Measurements from ENCODE around the gene PLCB4. TPM values are rescaled to one million over a fixed set of nuclear protein-coding genes. Genes with fewer than 3 reads are reported as not detected.

Gene PLCB4
- total RNA-seq, 1 experiment from 2014 or later: 0.91 TPM

- intact Hi-C loops (cut with micrococcal nuclease): no loop called here
- CTCF ChIA-PET: interaction anchor here (0.6 to 1.1 kb wide), 3 partner anchors 40 to 1272 kb away, joined by 3 to 4 read pairs (median 3); no protein-coding TSS in a partner anchor
These were observed 85.7 kb downstream of the PLCB4 start for GRCh38 chr20:9154464-9155024.

GRCh38 chr20:9156529-9157280 is 87.8 kb downstream of the PLCB4 start:
- H3K4me1 Mint-ChIP-seq (ENCODE audit: insufficient read depth, unreplicated experiment): peaks cover 10% of the 10 kb centered on the region
- intact Hi-C loops (cut with micrococcal nuclease): no loop called here
- ChIA-PET CTCF (interaction anchor here (0.6 to 0.9 kb wide), 6 partner anchors 8 to 256 kb away, joined by 3 to 5 read pairs (median 3); no protein-coding TSS in a partner anchor), POLR2A (interaction anchor here (1.2 to 1.3 kb wide), 2 partner anchors 20 to 27 kb away, joined by 3 to 4 read pairs; no protein-coding TSS in a partner anchor)
- BruUV-seq (replicated peaks): no TSS peak
- H3K9me3 Mint-ChIP-seq (ENCODE audit: unreplicated experiment): peaks cover 17% of the 10 kb centered on the region
- H3K27ac Mint-ChIP-seq (ENCODE audit: low read depth, unreplicated experiment): no peak overlapping the region
- peak; percentile 8 for DNase-seq (ENCODE audit: unreplicated experiment)
- no peaks in the 10 kb centered on the region for H3K27me3 Mint-ChIP-seq (ENCODE audit: insufficient read depth, unreplicated experiment)
- H3K36me3 Mint-ChIP-seq (ENCODE audit: insufficient read depth, unreplicated experiment): no peaks in the 10 kb centered on the region
- no peak overlapping the region for H3K4me3 Mint-ChIP-seq (ENCODE audit: unreplicated experiment)
- no peak for TF ChIP-seq CTCF (IDR thresholded peaks at IDR 0.05; ENCODE audit: unreplicated experiment)

More at GRCh38 chr20:9154464-9155024, 85.7 kb downstream of the PLCB4 start:
- Mint-ChIP-seq H3K27me3 (ENCODE audit: insufficient read depth, unreplicated experiment) (no peaks in the 10 kb centered on the region), H3K4me1 (ENCODE audit: insufficient read depth, unreplicated experiment) (peaks cover 6% of the 10 kb centered on the region), H3K4me3 (ENCODE audit: unreplicated experiment) (no peak overlapping the region), H3K27ac (ENCODE audit: low read depth, unreplicated experiment) (no peak overlapping the region), H3K9me3 (ENCODE audit: unreplicated experiment) (peaks cover 22% of the 10 kb centered on the region), H3K36me3 (ENCODE audit: insufficient read depth, unreplicated experiment) (no peaks in the 10 kb centered on the region)
- no TSS peak for BruUV-seq (replicated peaks)
- no peak for TF ChIP-seq CTCF (IDR thresholded peaks at IDR 0.05; ENCODE audit: unreplicated experiment)
- POLR2A ChIA-PET: interaction anchor here (0.5 kb wide), 1 partner anchor 9 kb away, joined by 3 read pairs; no protein-coding TSS in a partner anchor
- DNase-seq (ENCODE audit: unreplicated experiment): no peak

- Mint-ChIP-seq H3K27me3 (ENCODE audit: insufficient read depth, unreplicated experiment) (no peaks in the 10 kb centered on the region), H3K4me1 (ENCODE audit: insufficient read depth, unreplicated experiment) (peaks cover 10% of the 10 kb centered on the region), H3K4me3 (ENCODE audit: unreplicated experiment) (no peak overlapping the region), H3K36me3 (ENCODE audit: insufficient read depth, unreplicated experiment) (no peaks in the 10 kb centered on the region), H3K9me3 (ENCODE audit: unreplicated experiment) (no peaks in the 10 kb centered on the region), H3K27ac (ENCODE audit: low read depth, unreplicated experiment) (peak overlapping the region; percentile 44)
- no peak for DNase-seq (ENCODE audit: unreplicated experiment)
- ChIA-PET POLR2A (no interaction called here), CTCF (interaction anchor here (0.9 to 2.9 kb wide), 4 partner anchors 10 to 199 kb away, joined by 3 to 8 read pairs (median 4); no protein-coding TSS in a partner anchor)
- intact Hi-C loops (cut with micrococcal nuclease): no loop called here
- no peak for TF ChIP-seq CTCF (IDR thresholded peaks at IDR 0.05; ENCODE audit: unreplicated experiment)
- no TSS peak for BruUV-seq (replicated peaks)
These were observed 91.4 kb downstream of the PLCB4 start for GRCh38 chr20:9160331-9160730.

GRCh38 chr20:9160757-9161156 is 91.9 kb downstream of the PLCB4 start:
- intact Hi-C loops (cut with micrococcal nuclease): no loop called here
- POLR2A ChIA-PET: no interaction called here
- CTCF ChIA-PET: interaction anchor here (0.9 to 2.9 kb wide), 4 partner anchors 10 to 199 kb away, joined by 3 to 8 read pairs (median 4); no protein-coding TSS in a partner anchor
- no peaks in the 10 kb centered on the region for H3K27me3 Mint-ChIP-seq (ENCODE audit: insufficient read depth, unreplicated experiment)
- no peak overlapping the region for H3K4me3 Mint-ChIP-seq (ENCODE audit: unreplicated experiment)
- BruUV-seq (replicated peaks): no TSS peak
- no peak for DNase-seq (ENCODE audit: unreplicated experiment)
- TF ChIP-seq CTCF (IDR thresholded peaks at IDR 0.05; ENCODE audit: unreplicated experiment): no peak
- H3K27ac Mint-ChIP-seq (ENCODE audit: low read depth, unreplicated experiment): no peak overlapping the region
- H3K36me3 Mint-ChIP-seq (ENCODE audit: insufficient read depth, unreplicated experiment): no peaks in the 10 kb centered on the region
- H3K4me1 Mint-ChIP-seq (ENCODE audit: insufficient read depth, unreplicated experiment): peaks cover 10% of the 10 kb centered on the region
- H3K9me3 Mint-ChIP-seq (ENCODE audit: unreplicated experiment): no peaks in the 10 kb centered on the region

Data from MCF 10A (cell line).